ENCODE data around the gene HOXA7. TPM values are rescaled to one million over a fixed set of nuclear protein-coding genes. Genes with fewer than 3 reads are reported as not detected.

HOXA7 gene
- total and polyA plus RNA-seq, 2 of the 8 experiments (the other 6 are each of a cell fraction or from before 2014, with no cell fraction given): 0.03 TPM; not detected in 1

DNA sequence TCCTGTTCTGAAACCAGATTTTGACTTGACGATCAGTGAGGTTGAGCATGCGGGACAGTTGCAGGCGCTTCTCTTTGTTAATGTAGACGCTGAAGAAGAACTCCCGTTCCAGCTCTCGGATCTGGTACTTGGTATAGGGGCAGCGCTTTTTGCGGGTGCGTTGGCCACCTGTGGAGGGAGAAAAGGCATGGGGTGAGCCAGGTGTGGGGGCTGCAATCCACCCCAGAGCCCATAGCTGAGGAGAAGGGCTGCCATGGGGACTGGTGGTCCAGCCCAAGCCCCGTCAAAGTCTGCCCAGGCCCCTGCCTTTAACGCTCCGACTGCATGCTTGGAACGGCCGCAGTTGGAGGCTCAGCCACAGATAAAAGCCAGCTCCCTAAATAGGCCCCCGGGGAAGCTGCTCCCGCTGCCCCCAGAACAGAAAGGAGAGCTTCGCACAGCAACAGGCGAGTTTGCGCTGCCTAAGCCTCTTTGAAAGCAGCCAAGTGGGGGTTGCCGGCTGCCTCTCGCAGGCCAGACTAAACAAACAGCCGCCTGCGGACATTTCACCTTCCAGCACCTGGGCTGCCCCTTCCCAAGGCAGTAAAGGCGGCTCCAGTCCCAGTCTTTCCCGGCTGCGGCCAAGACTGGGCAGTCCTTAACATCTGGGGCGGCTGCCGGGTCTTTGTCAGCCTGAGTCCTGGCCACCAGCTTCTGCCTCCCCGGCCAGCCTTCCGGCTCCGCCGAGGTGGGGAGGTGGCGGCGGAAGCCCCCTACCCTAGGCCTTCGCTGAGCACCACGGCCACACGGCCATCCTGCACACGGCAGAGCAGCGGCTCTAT, 26.6 kb upstream of the HOXA7 start (continued):
- TF ChIP-seq CTBP2 (IDR thresholded peaks at IDR 0.05; ENCODE audit: borderline replicate concordance, insufficient read depth, insufficient read length, low read length) (peak; percentile 92), EGR1 (IDR thresholded peaks at IDR 0.05; ENCODE audit: borderline replicate concordance, low read depth, low read length) (peak; percentile 26; the same call in 1 of the 2 replicates), TBP (IDR thresholded peaks at IDR 0.05; ENCODE audit: low read depth, low read length) (peak; percentile 90), SIN3A (conservative IDR thresholded peaks at IDR 0.05 in 1 of 2, IDR thresholded peaks at IDR 0.05 in 1 of 2; ENCODE audit: low read depth in 1 of 2, low read length in 2 of 2) (no peak), PHF8 (conservative IDR thresholded peaks at IDR 0.05; ENCODE audit: low read depth, low read length) (no peak), ASH2L (IDR thresholded peaks at IDR 0.05; ENCODE audit: low read length) (peak; percentile 39), YY1 (IDR thresholded peaks at IDR 0.05; ENCODE audit: low read depth, low read length) (0 out of 2 replicates have a peak, but pooled peaks have one; percentile 18), RAD21 (IDR thresholded peaks at IDR 0.05 in 1 of 2, conservative IDR thresholded peaks at IDR 0.05 in 1 of 2; ENCODE audit: low read depth in 2 of 2, low read length in 2 of 2) (no peak), EZH2 (IDR thresholded peaks at IDR 0.05; ENCODE audit: low read depth, low read length, severe bottlenecking) (peak; percentile 85), TCF12 (IDR thresholded peaks at IDR 0.05; ENCODE audit: low read depth, low read length) (peak; percentile 82)
- TF ChIP-seq, protein P1, sequence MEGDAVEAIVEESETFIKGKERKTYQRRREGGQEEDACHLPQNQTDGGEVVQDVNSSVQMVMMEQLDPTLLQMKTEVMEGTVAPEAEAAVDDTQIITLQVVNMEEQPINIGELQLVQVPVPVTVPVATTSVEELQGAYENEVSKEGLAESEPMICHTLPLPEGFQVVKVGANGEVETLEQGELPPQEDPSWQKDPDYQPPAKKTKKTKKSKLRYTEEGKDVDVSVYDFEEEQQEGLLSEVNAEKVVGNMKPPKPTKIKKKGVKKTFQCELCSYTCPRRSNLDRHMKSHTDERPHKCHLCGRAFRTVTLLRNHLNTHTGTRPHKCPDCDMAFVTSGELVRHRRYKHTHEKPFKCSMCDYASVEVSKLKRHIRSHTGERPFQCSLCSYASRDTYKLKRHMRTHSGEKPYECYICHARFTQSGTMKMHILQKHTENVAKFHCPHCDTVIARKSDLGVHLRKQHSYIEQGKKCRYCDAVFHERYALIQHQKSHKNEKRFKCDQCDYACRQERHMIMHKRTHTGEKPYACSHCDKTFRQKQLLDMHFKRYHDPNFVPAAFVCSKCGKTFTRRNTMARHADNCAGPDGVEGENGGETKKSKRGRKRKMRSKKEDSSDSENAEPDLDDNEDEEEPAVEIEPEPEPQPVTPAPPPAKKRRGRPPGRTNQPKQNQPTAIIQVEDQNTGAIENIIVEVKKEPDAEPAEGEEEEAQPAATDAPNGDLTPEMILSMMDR (IDR thresholded peaks at IDR 0.05; ENCODE audit: control extremely low read depth in 1 of 3, insufficient read depth in 1 of 3, low read depth in 1 of 3, low read length in 3 of 3): 0 out of 4 replicates have a peak, but pooled peaks of 1 of the 3 experiments have one; percentile 6

Measured in H1 (cell line).